Hematopoietic multipotent progenitor cell treated with erythropoietin and hydrocortisone succinate and interleukin-3 and kit ligand, for 15 days (in vitro differentiated cells): ENCODE data around the gene NLN.
"Not testable (repeated sequence)": the region's sequence is repeated elsewhere in the genome, so short reads cannot be mapped to it uniquely, and the experiment has no call there.

Experiments
- DNase-seq: peaks from one replicate; pipeline ENCODE4 v3.0.0-alpha.2; 2015; ENCODE audit warnings: low spot score

Gene NLN

GRCh38 chr5:65732046-65732445 is 10.0 kb downstream of the NLN start:
- DNase-seq: not testable (repeated sequence)

GRCh38 chr5:65734196-65734775 is 12.3 kb downstream of the NLN start:
- DNase-seq: not testable (repeated sequence)

- DNase-seq: no peak
These were observed 12.9 kb downstream of the NLN start for GRCh38 chr5:65734921-65735320.

GRCh38 chr5:65736011-65736410 is 14.0 kb downstream of the NLN start:
- no peak for DNase-seq

- DNase-seq: no peak
These were observed 15.8 kb downstream of the NLN start for GRCh38 chr5:65737842-65738241.

GRCh38 chr5:65738305-65738704 is 16.3 kb downstream of the NLN start:
- DNase-seq: no peak

- DNase-seq: no peak
These were observed 17.2 kb downstream of the NLN start for GRCh38 chr5:65739162-65739561.

GRCh38 chr5:65742565-65743231 is 20.7 kb downstream of the NLN start:
- DNase-seq: peak; percentile 37

- no peak for DNase-seq
These were observed 27.3 kb downstream of the NLN start for GRCh38 chr5:65749221-65749844.

- DNase-seq: no peak
These were observed 28.0 kb downstream of the NLN start for GRCh38 chr5:65749956-65750355.

- no peak for DNase-seq
These were observed 28.9 kb downstream of the NLN start for GRCh38 chr5:65750938-65751337.

GRCh38 chr5:65753189-65753588 is 31.2 kb downstream of the NLN start:
- no peak for DNase-seq

- DNase-seq: no peak
These were observed 36.6 kb downstream of the NLN start for GRCh38 chr5:65758546-65759144.

GRCh38 chr5:65760504-65761275 is 38.7 kb downstream of the NLN start:
- no peak for DNase-seq

GRCh38 chr5:65762234-65762633 is 40.2 kb downstream of the NLN start:
- no peak for DNase-seq

GRCh38 chr5:65765582-65765981 is 43.6 kb downstream of the NLN start:
- no peak for DNase-seq

- no peak for DNase-seq
These were observed 44.2 kb downstream of the NLN start for GRCh38 chr5:65766175-65766574.

GRCh38 chr5:65766781-65767180 is 44.8 kb downstream of the NLN start:
- no peak for DNase-seq

- DNase-seq: no peak
These were observed 45.6 kb downstream of the NLN start for GRCh38 chr5:65767565-65767964.

GRCh38 chr5:65768723-65769346 is 46.8 kb downstream of the NLN start:
- DNase-seq: no peak

GRCh38 chr5:65769539-65769938 is 47.5 kb downstream of the NLN start:
- DNase-seq: no peak

- DNase-seq: no peak
These were observed 49.3 kb downstream of the NLN start for GRCh38 chr5:65771266-65771665.
